ENCODE data around the gene POLD1.

POLD1 gene

DNA sequence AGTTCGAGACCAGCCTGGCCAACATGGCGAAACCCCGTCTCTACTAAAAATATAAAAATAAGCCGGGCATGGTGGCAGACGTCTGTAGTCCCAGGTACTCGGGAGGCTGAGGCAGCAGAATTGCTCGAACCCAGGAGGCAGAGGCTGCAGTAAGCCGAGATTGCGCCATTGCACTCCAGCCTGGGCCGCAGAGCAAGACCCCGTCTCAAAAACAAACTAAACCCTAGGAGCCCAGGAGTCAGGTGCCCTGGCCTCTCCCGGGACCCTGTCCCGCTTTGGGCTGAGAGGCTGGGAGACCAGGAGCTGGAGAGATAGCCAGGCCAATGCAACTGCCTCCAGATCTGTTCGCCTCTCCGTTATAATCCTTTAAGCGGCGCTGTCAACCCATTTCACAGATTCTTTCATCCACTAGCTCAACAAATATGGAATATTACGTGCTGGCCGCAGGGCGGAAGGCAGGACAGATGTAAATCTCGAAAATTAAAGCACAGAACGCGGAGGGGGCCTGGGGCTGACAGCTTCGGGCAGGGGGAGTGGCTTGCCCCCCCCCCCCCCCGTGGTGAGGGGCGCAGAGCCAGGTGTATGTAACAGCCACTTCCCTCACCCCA, 43.3 kb downstream of the POLD1 start:
- Histone ChIP-seq H4K8ac (ENCODE audit: low read length) (peak overlapping the region; percentile 31), H3K23ac (ENCODE audit: low read length in 2 of 2) (no peak overlapping the region), H4K91ac (ENCODE audit: low read length) (no peak overlapping the region), H3K27ac (ENCODE audit: low read length, poor library complexity, severe bottlenecking) (no peak overlapping the region), H3K4ac (ENCODE audit: low read depth in 1 of 2, low read length in 2 of 2) (no peak overlapping the region), H3K79me1 (replicated peaks; ENCODE audit: low read length, poor library complexity, severe bottlenecking) (no peaks in the 10 kb centered on the region), H3K27me3 (ENCODE audit: control insufficient read depth in 1 of 2, insufficient read depth in 1 of 2, low read length in 2 of 2) (peaks cover 0 to 45% of the 10 kb centered on the region in 2 experiments), H2BK5ac (ENCODE audit: low read depth, low read length, poor library complexity, severe bottlenecking) (no peak overlapping the region), H2BK15ac (ENCODE audit: low read depth, poor library complexity, severe bottlenecking) (no peak overlapping the region), H3K4me3 (ENCODE audit: insufficient read depth in 1 of 2, low read depth in 1 of 2, low read length in 2 of 2) (peak overlapping the region in 1 of 2 experiments; percentile 67), H2AFZ (ENCODE audit: low read depth, low read length) (no peak overlapping the region), H3K9ac (ENCODE audit: low read length) (peak overlapping the region; percentile 66), H3K9me3 (ENCODE audit: control insufficient read depth, low read length) (no peaks in the 10 kb centered on the region), H3K36me3 (ENCODE audit: control insufficient read depth in 1 of 2, insufficient read depth in 2 of 2, low read depth in 1 of 2, low read length in 2 of 2) (no peaks in the 10 kb centered on the region), H3K4me2 (ENCODE audit: low read length, poor library complexity, severe bottlenecking) (no peak overlapping the region), H3K18ac (ENCODE audit: low read depth in 1 of 2, low read length in 2 of 2) (no peak overlapping the region), H3K4me1 (ENCODE audit: control insufficient read depth, insufficient read depth, low read depth, low read length) (peaks cover 13% of the 10 kb centered on the region), H2AK5ac (ENCODE audit: low read length, severe bottlenecking) (no peak overlapping the region), H3K14ac (ENCODE audit: low read length in 2 of 2) (no peak overlapping the region), H2BK120ac (ENCODE audit: low read depth, low read length) (no peak overlapping the region), H2BK12ac (ENCODE audit: low read length in 2 of 2) (no peak overlapping the region)
- no peak for DNase-seq
- WGBS = 93% methylated on average over 23 of the region's 26 CpGs

DNA sequence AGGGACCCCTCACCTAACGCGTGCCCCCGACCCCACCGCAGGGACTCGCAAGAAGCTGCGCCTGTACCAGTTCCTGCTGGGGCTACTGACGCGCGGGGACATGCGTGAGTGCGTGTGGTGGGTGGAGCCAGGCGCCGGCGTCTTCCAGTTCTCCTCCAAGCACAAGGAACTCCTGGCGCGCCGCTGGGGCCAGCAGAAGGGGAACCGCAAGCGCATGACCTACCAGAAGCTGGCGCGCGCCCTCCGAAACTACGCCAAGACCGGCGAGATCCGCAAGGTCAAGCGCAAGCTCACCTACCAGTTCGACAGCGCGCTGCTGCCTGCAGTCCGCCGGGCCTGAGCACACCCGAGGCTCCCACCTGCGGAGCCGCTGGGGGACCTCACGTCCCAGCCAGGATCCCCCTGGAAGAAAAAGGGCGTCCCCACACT, 43.9 kb downstream of the POLD1 start:
- peak overlapping the region; percentile 8 to 67 for H3K4me3 ChIP-seq (ENCODE audit: insufficient read depth in 1 of 2, low read depth in 1 of 2, low read length in 2 of 2)
- no peak overlapping the region for H2AK5ac ChIP-seq (ENCODE audit: low read length, severe bottlenecking)
- peak overlapping the region; percentile 66 for H3K9ac ChIP-seq (ENCODE audit: low read length)
- H2BK15ac ChIP-seq (ENCODE audit: low read depth, poor library complexity, severe bottlenecking) = no peak overlapping the region
- H3K18ac ChIP-seq (ENCODE audit: low read depth in 1 of 2, low read length in 2 of 2) = no peak overlapping the region
- H3K4me1 ChIP-seq (ENCODE audit: control insufficient read depth, insufficient read depth, low read depth, low read length) = peaks cover 19% of the 10 kb centered on the region
- no peak overlapping the region for H3K14ac ChIP-seq (ENCODE audit: low read length in 2 of 2)
- H3K27me3 ChIP-seq (ENCODE audit: control insufficient read depth in 1 of 2, insufficient read depth in 1 of 2, low read length in 2 of 2) = peaks cover 0 to 51% of the 10 kb centered on the region in 2 experiments
- no peaks in the 10 kb centered on the region for H3K79me1 ChIP-seq (replicated peaks; ENCODE audit: low read length, poor library complexity, severe bottlenecking)
- H3K36me3 ChIP-seq (ENCODE audit: control insufficient read depth in 1 of 2, insufficient read depth in 2 of 2, low read depth in 1 of 2, low read length in 2 of 2) = no peaks in the 10 kb centered on the region
- no peak overlapping the region for H2AFZ ChIP-seq (ENCODE audit: low read depth, low read length)
- H3K23ac ChIP-seq (ENCODE audit: low read length in 2 of 2) = no peak overlapping the region
- H4K8ac ChIP-seq (ENCODE audit: low read length) = peak overlapping the region; percentile 31
- DNase-seq = peak; percentile 72
- no peak overlapping the region for H3K4ac ChIP-seq (ENCODE audit: low read depth in 1 of 2, low read length in 2 of 2)
- H3K27ac ChIP-seq (ENCODE audit: low read length, poor library complexity, severe bottlenecking) = no peak overlapping the region
- H3K9me3 ChIP-seq (ENCODE audit: control insufficient read depth, low read length) = no peaks in the 10 kb centered on the region
- peak overlapping the region; percentile 52 for H3K4me2 ChIP-seq (ENCODE audit: low read length, poor library complexity, severe bottlenecking)
- no peak overlapping the region for H2BK12ac ChIP-seq (ENCODE audit: low read length in 2 of 2)
- H2BK120ac ChIP-seq (ENCODE audit: low read depth, low read length) = no peak overlapping the region
- H2BK5ac ChIP-seq (ENCODE audit: low read depth, low read length, poor library complexity, severe bottlenecking) = no peak overlapping the region
- no peak overlapping the region for H4K91ac ChIP-seq (ENCODE audit: low read length)
- WGBS = 20% methylated on average over 38 of the region's 38 CpGs

GRCh38 chr19:50428772-50429463, 44.8 kb downstream of the POLD1 start:
- WGBS = 97% methylated on average over 6 of the region's 7 CpGs
- Histone ChIP-seq H3K27ac (ENCODE audit: low read length, poor library complexity, severe bottlenecking) (no peak overlapping the region), H2BK15ac (ENCODE audit: low read depth, poor library complexity, severe bottlenecking) (no peak overlapping the region), H3K4me1 (ENCODE audit: control insufficient read depth, insufficient read depth, low read depth, low read length) (peaks cover 24% of the 10 kb centered on the region), H3K9me3 (ENCODE audit: control insufficient read depth, low read length) (no peaks in the 10 kb centered on the region), H3K4me3 (ENCODE audit: insufficient read depth in 1 of 2, low read depth in 1 of 2, low read length in 2 of 2) (no peak overlapping the region), H3K23ac (ENCODE audit: low read length in 2 of 2) (no peak overlapping the region), H3K9ac (ENCODE audit: low read length) (no peak overlapping the region), H3K36me3 (ENCODE audit: control insufficient read depth in 1 of 2, insufficient read depth in 2 of 2, low read depth in 1 of 2, low read length in 2 of 2) (no peaks in the 10 kb centered on the region), H2BK120ac (ENCODE audit: low read depth, low read length) (no peak overlapping the region), H3K14ac (ENCODE audit: low read length in 2 of 2) (no peak overlapping the region), H4K91ac (ENCODE audit: low read length) (no peak overlapping the region), H2BK12ac (ENCODE audit: low read length in 2 of 2) (no peak overlapping the region), H4K8ac (ENCODE audit: low read length) (no peak overlapping the region), H2AFZ (ENCODE audit: low read depth, low read length) (no peak overlapping the region), H3K4me2 (ENCODE audit: low read length, poor library complexity, severe bottlenecking) (no peak overlapping the region), H3K79me1 (replicated peaks; ENCODE audit: low read length, poor library complexity, severe bottlenecking) (no peaks in the 10 kb centered on the region), H2AK5ac (ENCODE audit: low read length, severe bottlenecking) (no peak overlapping the region), H3K4ac (ENCODE audit: low read depth in 1 of 2, low read length in 2 of 2) (no peak overlapping the region), H3K27me3 (ENCODE audit: control insufficient read depth in 1 of 2, insufficient read depth in 1 of 2, low read length in 2 of 2) (peaks cover 0 to 50% of the 10 kb centered on the region in 2 experiments), H2BK5ac (ENCODE audit: low read depth, low read length, poor library complexity, severe bottlenecking) (no peak overlapping the region), H3K18ac (ENCODE audit: low read depth in 1 of 2, low read length in 2 of 2) (no peak overlapping the region)
- DNase-seq = no peak

DNA sequence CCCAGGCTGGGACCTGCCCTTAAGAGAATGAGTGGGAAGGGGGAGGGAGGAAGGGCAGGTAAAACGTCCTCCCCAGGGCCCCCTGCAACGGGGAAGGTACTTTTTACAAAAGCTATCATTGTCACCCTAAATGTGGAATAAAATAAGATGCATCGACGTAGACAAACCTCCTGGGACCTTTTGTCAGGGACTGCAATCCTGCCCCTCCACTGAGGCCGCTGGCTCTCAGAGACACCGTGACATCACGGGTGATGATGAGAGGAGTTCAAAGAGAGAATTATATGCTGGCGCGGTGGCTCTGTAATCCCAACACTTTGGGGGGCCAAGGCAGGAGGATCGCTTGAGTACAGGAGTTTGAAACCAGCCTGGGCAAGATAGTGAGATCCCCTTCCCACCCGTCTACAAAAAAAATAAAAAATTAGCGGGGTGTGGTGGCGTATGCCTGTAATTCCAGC, 46.8 kb downstream of the POLD1 start:
- Histone ChIP-seq H3K27me3 (ENCODE audit: control insufficient read depth in 1 of 2, insufficient read depth in 1 of 2, low read length in 2 of 2) (peaks cover 0 to 56% of the 10 kb centered on the region in 2 experiments), H3K9ac (ENCODE audit: low read length) (peak overlapping the region; percentile 77), H3K27ac (ENCODE audit: low read length, poor library complexity, severe bottlenecking) (no peak overlapping the region), H3K4me2 (ENCODE audit: low read length, poor library complexity, severe bottlenecking) (peak overlapping the region; percentile 64), H3K23ac (ENCODE audit: low read length in 2 of 2) (no peak overlapping the region), H4K8ac (ENCODE audit: low read length) (no peak overlapping the region), H3K18ac (ENCODE audit: low read depth in 1 of 2, low read length in 2 of 2) (no peak overlapping the region), H2BK12ac (ENCODE audit: low read length in 2 of 2) (no peak overlapping the region), H2AFZ (ENCODE audit: low read depth, low read length) (peak overlapping the region; percentile 16), H2BK5ac (ENCODE audit: low read depth, low read length, poor library complexity, severe bottlenecking) (no peak overlapping the region), H3K36me3 (ENCODE audit: control insufficient read depth in 1 of 2, insufficient read depth in 2 of 2, low read depth in 1 of 2, low read length in 2 of 2) (peaks cover 0 to 3% of the 10 kb centered on the region in 2 experiments), H2AK5ac (ENCODE audit: low read length, severe bottlenecking) (no peak overlapping the region), H2BK15ac (ENCODE audit: low read depth, poor library complexity, severe bottlenecking) (no peak overlapping the region), H3K79me1 (replicated peaks; ENCODE audit: low read length, poor library complexity, severe bottlenecking) (no peaks in the 10 kb centered on the region), H4K91ac (ENCODE audit: low read length) (no peak overlapping the region), H3K4ac (ENCODE audit: low read depth in 1 of 2, low read length in 2 of 2) (no peak overlapping the region), H3K14ac (ENCODE audit: low read length in 2 of 2) (no peak overlapping the region), H3K4me3 (ENCODE audit: insufficient read depth in 1 of 2, low read depth in 1 of 2, low read length in 2 of 2) (peak overlapping the region in 1 of 2 experiments; percentile 81), H2BK120ac (ENCODE audit: low read depth, low read length) (no peak overlapping the region), H3K9me3 (ENCODE audit: control insufficient read depth, low read length) (no peaks in the 10 kb centered on the region), H3K4me1 (ENCODE audit: control insufficient read depth, insufficient read depth, low read depth, low read length) (peaks cover 41% of the 10 kb centered on the region)
- WGBS = 64% methylated on average over 11 of the region's 13 CpGs
- no peak for DNase-seq

Measured in mesenchymal stem cell (in vitro differentiated cells and primary cell).